Measurements from ENCODE around the gene S100Z.
"Not testable (repeated sequence)": the region's sequence is repeated elsewhere in the genome, so short reads cannot be mapped to it uniquely, and the experiment has no call there.

The S100Z gene

DNA sequence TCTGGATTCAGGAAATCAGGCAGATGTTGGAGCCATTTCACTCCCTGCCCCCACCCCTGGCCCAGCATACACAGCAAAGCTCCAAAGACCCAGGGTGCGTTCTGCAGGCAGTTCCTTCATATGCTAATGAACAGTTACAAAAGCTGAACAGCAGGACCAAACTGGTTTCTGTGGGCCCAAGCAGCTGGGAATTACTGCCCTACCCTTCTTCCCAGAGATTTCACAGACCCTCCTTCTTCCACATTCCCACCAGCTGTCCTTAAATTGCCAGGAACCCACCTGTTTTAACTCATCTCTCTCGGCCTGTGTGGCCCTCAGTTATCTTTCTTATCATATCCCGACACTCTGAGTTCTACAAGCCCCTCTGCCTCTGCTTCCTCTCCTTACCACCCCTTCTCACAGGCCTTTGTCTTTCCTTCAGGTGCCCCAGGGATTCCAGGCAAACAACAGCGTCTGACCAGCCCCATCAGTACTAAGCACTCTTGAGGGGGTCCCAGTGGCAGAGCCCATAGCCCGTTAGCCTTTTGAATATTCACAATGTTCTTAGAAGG, 41.6 kb upstream of the S100Z start:
- no peak for DNase-seq (ENCODE audit: low spot score)
- TF ChIP-seq, protein P1, sequence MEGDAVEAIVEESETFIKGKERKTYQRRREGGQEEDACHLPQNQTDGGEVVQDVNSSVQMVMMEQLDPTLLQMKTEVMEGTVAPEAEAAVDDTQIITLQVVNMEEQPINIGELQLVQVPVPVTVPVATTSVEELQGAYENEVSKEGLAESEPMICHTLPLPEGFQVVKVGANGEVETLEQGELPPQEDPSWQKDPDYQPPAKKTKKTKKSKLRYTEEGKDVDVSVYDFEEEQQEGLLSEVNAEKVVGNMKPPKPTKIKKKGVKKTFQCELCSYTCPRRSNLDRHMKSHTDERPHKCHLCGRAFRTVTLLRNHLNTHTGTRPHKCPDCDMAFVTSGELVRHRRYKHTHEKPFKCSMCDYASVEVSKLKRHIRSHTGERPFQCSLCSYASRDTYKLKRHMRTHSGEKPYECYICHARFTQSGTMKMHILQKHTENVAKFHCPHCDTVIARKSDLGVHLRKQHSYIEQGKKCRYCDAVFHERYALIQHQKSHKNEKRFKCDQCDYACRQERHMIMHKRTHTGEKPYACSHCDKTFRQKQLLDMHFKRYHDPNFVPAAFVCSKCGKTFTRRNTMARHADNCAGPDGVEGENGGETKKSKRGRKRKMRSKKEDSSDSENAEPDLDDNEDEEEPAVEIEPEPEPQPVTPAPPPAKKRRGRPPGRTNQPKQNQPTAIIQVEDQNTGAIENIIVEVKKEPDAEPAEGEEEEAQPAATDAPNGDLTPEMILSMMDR (IDR thresholded peaks at IDR 0.05; ENCODE audit: extremely low read depth, missing control alignments), result no peak

- no peak for DNase-seq (ENCODE audit: low spot score)
- TF ChIP-seq, protein P1 (IDR thresholded peaks at IDR 0.05; ENCODE audit: extremely low read depth, missing control alignments), result no peak
Measured at GRCh38 chr5:76809141-76809540, 40.7 kb upstream of the S100Z start.

GRCh38 chr5:76810236-76810635, 39.6 kb upstream of the S100Z start:
- no peak for DNase-seq (ENCODE audit: low spot score)
- TF ChIP-seq, protein P1 (IDR thresholded peaks at IDR 0.05; ENCODE audit: extremely low read depth, missing control alignments), result no peak

- TF ChIP-seq, protein P1 (IDR thresholded peaks at IDR 0.05; ENCODE audit: extremely low read depth, missing control alignments), result no peak
- DNase-seq (ENCODE audit: low spot score), result no peak
Measured at GRCh38 chr5:76811214-76811613, 38.6 kb upstream of the S100Z start.

DNA sequence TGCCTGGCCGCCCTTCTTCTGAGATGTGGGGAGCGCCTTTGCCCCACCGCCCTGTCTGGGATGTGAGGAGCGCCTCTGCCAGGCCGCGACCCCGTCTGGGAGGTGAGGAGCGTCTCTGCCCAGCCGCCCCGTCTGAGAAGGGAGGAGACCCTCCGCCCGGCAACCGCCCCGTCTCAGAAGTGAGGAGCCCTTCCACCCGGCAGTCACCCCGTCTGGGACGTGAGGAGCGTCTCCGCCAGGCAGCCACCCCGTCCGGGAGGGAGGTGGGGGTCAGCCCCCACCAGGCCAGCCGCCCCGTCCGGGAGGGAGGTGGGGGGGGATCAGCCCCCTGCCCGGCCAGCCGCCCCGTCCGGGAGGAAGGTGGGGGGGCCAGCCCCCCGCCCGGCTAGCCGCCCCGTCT, 37.6 kb upstream of the S100Z start:
- not testable (repeated sequence) for DNase-seq (ENCODE audit: low spot score)

- TF ChIP-seq, protein P1 (IDR thresholded peaks at IDR 0.05; ENCODE audit: extremely low read depth, missing control alignments), result no peak
- no peak for DNase-seq (ENCODE audit: low spot score)
Measured at GRCh38 chr5:76813982-76814562, 35.7 kb upstream of the S100Z start.

DNA sequence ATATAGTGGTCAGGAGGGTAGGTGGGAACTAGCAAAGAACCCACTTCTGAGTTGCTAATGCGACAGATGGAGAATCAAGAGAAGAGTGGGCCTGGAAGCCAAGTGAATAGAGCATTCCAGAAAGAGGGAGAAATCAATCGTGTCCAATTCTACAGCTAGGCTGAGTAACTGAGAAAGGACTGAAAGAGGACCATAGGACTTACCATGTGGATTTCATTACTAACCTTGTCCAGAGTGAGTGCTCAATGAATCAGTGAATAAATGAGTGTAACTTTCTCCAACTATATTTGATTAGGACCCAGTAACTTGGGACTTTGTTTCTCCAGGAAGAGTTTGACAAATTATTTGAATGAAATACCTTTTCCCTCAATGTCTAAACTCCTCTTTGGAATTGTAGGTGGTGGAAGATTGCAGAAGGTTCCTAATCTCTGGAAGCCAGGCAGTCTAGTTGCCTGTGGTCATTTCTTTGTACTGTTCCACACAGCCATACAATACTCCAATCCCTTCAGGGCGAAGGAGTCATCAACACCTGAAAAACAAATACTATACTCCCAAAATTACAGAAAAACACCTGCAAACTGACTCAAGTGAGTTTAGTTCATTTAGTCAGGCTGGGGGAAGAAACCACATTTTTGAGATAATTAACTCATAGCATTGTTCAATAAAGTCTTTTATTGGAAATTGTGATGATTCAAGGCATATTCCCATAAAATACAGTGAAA, 33.5 kb upstream of the S100Z start:
- no peak for DNase-seq (ENCODE audit: low spot score)
- TF ChIP-seq, protein P1 (IDR thresholded peaks at IDR 0.05; ENCODE audit: extremely low read depth, missing control alignments), result no peak

Measured in GM20000 (cell line).